ENCODE data around the gene FAT2. TPM values are rescaled to one million over a fixed set of nuclear protein-coding genes. Genes with fewer than 3 reads are reported as not detected.
"Not testable (repeated sequence)": the region's sequence is repeated elsewhere in the genome, so short reads cannot be mapped to it uniquely, and the experiment has no call there.

Gene FAT2
- total and polyA plus RNA-seq, 2 experiments from 2014 or later: 0.06 to 0.59 TPM

DNA sequence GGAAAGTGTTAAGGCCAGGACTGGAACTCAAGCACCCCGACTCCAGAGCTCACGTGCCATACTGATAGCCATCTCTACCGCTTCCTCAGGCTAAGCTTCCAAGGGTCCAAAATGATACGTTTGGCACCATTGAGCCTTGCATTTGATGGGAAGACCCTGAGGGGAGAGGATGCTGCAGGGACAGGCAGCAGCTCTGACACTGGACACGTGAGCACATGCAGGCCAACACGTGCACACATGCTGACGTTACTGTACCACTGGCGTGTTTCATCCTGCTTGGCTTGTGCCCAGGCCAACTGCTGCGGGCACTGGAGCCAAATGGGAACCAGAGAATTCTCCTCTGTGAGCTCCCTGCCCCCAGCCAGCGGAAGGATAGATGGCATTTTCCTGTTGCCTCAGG, 5.2 kb downstream of the FAT2 start (continued):
- TF ChIP-seq ZNF114 (CRISPR knock-in tag; IDR thresholded peaks at IDR 0.05) (no peak), EZH2phosphoT487 (IDR thresholded peaks at IDR 0.05; ENCODE audit: unreplicated experiment) (no peak), ZNF331 (CRISPR knock-in tag; IDR thresholded peaks at IDR 0.05; ENCODE audit: low read depth) (no peak), JUNB (IDR thresholded peaks at IDR 0.05; ENCODE audit: unreplicated experiment) (no peak), STAT1 (IDR thresholded peaks at IDR 0.05; ENCODE audit: unreplicated experiment) (no peak), EZH2 (IDR thresholded peaks at IDR 0.05; ENCODE audit: low read depth, unreplicated experiment) (no peak)
- TF ChIP-seq, protein P1, sequence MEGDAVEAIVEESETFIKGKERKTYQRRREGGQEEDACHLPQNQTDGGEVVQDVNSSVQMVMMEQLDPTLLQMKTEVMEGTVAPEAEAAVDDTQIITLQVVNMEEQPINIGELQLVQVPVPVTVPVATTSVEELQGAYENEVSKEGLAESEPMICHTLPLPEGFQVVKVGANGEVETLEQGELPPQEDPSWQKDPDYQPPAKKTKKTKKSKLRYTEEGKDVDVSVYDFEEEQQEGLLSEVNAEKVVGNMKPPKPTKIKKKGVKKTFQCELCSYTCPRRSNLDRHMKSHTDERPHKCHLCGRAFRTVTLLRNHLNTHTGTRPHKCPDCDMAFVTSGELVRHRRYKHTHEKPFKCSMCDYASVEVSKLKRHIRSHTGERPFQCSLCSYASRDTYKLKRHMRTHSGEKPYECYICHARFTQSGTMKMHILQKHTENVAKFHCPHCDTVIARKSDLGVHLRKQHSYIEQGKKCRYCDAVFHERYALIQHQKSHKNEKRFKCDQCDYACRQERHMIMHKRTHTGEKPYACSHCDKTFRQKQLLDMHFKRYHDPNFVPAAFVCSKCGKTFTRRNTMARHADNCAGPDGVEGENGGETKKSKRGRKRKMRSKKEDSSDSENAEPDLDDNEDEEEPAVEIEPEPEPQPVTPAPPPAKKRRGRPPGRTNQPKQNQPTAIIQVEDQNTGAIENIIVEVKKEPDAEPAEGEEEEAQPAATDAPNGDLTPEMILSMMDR (conservative IDR thresholded peaks at IDR 0.05; ENCODE audit: low read depth in 2 of 2): no peak
- TF ChIP-seq, protein P2, sequence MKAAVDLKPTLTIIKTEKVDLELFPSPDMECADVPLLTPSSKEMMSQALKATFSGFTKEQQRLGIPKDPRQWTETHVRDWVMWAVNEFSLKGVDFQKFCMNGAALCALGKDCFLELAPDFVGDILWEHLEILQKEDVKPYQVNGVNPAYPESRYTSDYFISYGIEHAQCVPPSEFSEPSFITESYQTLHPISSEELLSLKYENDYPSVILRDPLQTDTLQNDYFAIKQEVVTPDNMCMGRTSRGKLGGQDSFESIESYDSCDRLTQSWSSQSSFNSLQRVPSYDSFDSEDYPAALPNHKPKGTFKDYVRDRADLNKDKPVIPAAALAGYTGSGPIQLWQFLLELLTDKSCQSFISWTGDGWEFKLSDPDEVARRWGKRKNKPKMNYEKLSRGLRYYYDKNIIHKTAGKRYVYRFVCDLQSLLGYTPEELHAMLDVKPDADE (IDR thresholded peaks at IDR 0.05): no peak

DNA sequence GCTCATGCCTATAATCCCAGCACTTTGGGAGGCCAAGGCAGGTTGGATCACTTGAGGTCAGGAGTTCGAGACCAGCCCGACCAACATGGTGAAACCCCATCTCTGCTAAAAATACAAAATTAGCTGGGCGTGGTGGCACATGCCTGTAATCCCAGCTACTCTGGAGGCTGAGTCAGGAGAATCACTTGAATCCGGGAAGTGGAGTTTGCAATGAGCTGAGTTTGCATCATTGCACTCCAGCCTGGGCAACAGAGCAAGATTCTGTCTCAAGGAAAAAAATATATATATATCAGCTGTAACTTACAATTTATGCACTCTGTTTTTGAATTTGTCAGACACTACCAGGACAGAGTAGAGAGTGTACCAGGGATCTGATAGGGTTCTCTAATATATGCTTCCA, 5.8 kb downstream of the FAT2 start:
- not testable (repeated sequence) for H3K9me3 Mint-ChIP-seq; H3K27ac Mint-ChIP-seq; H3K4me1 ChIP-seq (ENCODE audit: insufficient read depth); DNase-seq (ENCODE audit: low spot score); H3K27me3 Mint-ChIP-seq (ENCODE audit: insufficient read depth, low read depth, poor library complexity); H2AFZ ChIP-seq; H3K27ac ChIP-seq (ENCODE audit: low read depth); H3K36me3 ChIP-seq (ENCODE audit: insufficient read depth); H3K9me2 ChIP-seq (ENCODE audit: insufficient read depth); H3K4me3 Mint-ChIP-seq; H3K4me3 ChIP-seq; H3K79me2 ChIP-seq (replicated peaks; ENCODE audit: insufficient read depth); ATAC-seq; H4K20me1 ChIP-seq (replicated peaks; ENCODE audit: insufficient read depth); H3F3A ChIP-seq (replicated peaks; ENCODE audit: low read depth); H3K27me3 ChIP-seq (ENCODE audit: insufficient read depth); H3K4me2 ChIP-seq; H3K36me3 Mint-ChIP-seq (ENCODE audit: low read depth)
- peaks cover 26% of the 10 kb centered on the region for H3K4me1 Mint-ChIP-seq

DNA sequence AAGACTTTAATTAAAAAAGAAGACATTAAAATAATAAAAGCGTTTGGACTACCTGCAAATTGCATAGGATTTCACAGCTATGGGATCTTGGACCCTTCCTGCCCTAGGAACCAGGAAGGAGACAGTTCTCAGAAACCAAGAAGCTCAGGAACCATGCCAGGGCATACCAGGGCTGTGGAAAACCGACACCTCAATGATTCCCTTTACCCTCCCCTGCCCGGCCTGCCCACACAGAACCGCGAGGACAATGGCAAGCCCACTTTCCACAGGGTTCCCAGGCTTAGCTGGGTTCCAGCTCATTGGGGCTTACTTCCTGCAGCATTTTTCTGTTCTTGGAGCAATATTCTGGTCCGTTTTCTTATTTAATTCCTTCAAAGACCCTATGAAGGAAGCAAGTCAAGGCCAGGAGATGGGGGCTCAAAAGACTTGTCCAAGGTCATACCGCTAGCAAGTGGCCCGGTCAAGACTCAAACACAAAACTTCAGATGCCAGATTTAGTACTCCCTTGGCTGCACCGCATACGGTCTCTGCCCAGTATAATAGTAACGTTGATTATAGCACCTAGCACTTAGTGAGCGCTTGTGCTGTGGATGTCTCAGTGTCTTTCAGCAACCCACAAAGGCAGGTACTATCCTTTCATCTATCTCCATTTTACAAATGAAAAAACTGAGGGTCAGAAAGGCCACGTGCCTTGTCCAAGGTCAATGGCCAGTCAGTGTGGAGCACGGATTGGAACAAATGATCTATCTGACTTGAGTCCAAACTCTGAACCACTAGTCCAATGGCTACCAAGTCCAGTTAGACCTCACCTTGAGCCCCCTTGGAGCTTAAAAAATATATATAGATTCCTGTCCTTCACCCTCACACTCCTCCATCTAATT, 6.8 kb downstream of the FAT2 start:
- Histone ChIP-seq H3K36me3 (ENCODE audit: insufficient read depth) (no peaks in the 10 kb centered on the region), H3K4me2 (no peak overlapping the region), H3K9me2 (ENCODE audit: insufficient read depth) (no peaks in the 10 kb centered on the region), H3K79me2 (replicated peaks; ENCODE audit: insufficient read depth) (no peaks in the 10 kb centered on the region), H3K27ac (ENCODE audit: low read depth) (no peak overlapping the region), H3F3A (replicated peaks; ENCODE audit: low read depth) (no peaks in the 10 kb centered on the region), H3K4me3 (no peak overlapping the region), H3K27me3 (ENCODE audit: insufficient read depth) (no peaks in the 10 kb centered on the region), H2AFZ (no peak overlapping the region), H3K4me1 (ENCODE audit: insufficient read depth) (no peaks in the 10 kb centered on the region), H4K20me1 (replicated peaks; ENCODE audit: insufficient read depth) (no peaks in the 10 kb centered on the region)
- Mint-ChIP-seq H3K4me3 (no peak overlapping the region), H3K4me1 (peaks cover 19% of the 10 kb centered on the region), H3K9me3 (no peaks in the 10 kb centered on the region), H3K27me3 (ENCODE audit: insufficient read depth, low read depth, poor library complexity) (no peaks in the 10 kb centered on the region), H3K36me3 (ENCODE audit: low read depth) (no peaks in the 10 kb centered on the region), H3K27ac (no peak overlapping the region)
- ATAC-seq (no peak), DNase-seq (ENCODE audit: low spot score) (no peak)
- no peak for TF ChIP-seq NANOG (IDR thresholded peaks at IDR 0.05; ENCODE audit: borderline replicate concordance)
- no peak for TF ChIP-seq EZH2 (IDR thresholded peaks at IDR 0.05; ENCODE audit: low read depth, unreplicated experiment)
- TF ChIP-seq EZH2phosphoT487 (IDR thresholded peaks at IDR 0.05; ENCODE audit: unreplicated experiment): no peak
- TF ChIP-seq, protein P2 (IDR thresholded peaks at IDR 0.05): no peak
